Tibial nerve (tissue), 4 donors: Measurements from ENCODE around the gene SMIM7. TPM values are rescaled to one million over a fixed set of nuclear protein-coding genes. Genes with fewer than 3 reads are reported as not detected.

Source experiments
- DNase-seq, 2 donors: peaks; one replicate each; pipeline ENCODE4 v3.0.0-alpha.2; 2019; ENCODE audit warnings: low spot score in 2 of 2
- H3K27ac ChIP-seq, 4 donors: fragments of 200-600 bp; sonication (generic) in 3 of 4; one replicate each; pipeline ENCODE4 v1.5.1; 2017 to 2019; ENCODE audit warnings: mild to moderate bottlenecking in 1 of 4
- H3K27me3 ChIP-seq, 2 donors: fragments of 200-600 bp; sonication (generic) in 1 of 2; one replicate each; pipeline versions ENCODE4 v1.5.1 to v1.6.0; 2017 to 2019
- H3K36me3 ChIP-seq, 3 donors: fragments of 200-600 bp; sonication (generic); one replicate each; pipeline ENCODE4 v1.5.1; 2018 to 2019
- H3K4me1 ChIP-seq, 4 donors: fragments of 200-600 bp; sonication (generic) in 3 of 4; one replicate each; pipeline ENCODE4 v1.5.1; 2017 to 2019
- H3K4me3 ChIP-seq, 4 donors: fragments of 200-600 bp; sonication (generic) in 3 of 4; one replicate each; pipeline ENCODE4 v1.5.1; 2017 to 2019; ENCODE audit warnings: mild to moderate bottlenecking in 1 of 4, moderate library complexity in 1 of 4
- H3K9me3 ChIP-seq, 4 donors: fragments of 200-600 bp; sonication (generic) in 3 of 4; one replicate each; pipeline ENCODE4 v1.5.1; 2017 to 2019
- EP300 ChIP-seq, 2 donors: sonication (generic); formaldehyde crosslinking; IDR thresholded peaks; one replicate each; pipeline ENCODE4 v1.6.1; 2017; ENCODE audit warnings: antibody characterized with exemption in 2 of 2, mild to moderate bottlenecking in 1 of 2
- POLR2A ChIP-seq, 2 donors: fragments of 450-650 bp; IDR thresholded peaks; one replicate each; pipeline ENCODE4 v1.6.1; 2017; ENCODE audit warnings: antibody characterized with exemption in 2 of 2, mild to moderate bottlenecking in 2 of 2, moderate library complexity in 2 of 2
- WGBS, 2 donors: methylation state at CpG; one replicate each; pipeline ENCODE4 v1.1.5; 2018; 5-methylcytosine and 5-hydroxymethylcytosine counted together
- total RNA-seq, 4 donors: library from RNA; depleted of rRNA; stranded (reverse); fragments of >200 nt; gene quantifications; one replicate each; pipeline ENCODE4 v1.1.0, GENCODE V29; 2016
- TF ChIP-seq, protein P1 (sequence below), 5 experiments: fragments of 200-600 bp in 3 of 5; fragments of 450-650 bp in 2 of 5; sonication (generic) in 3 of 5; IDR thresholded peaks; one replicate each; pipeline ENCODE4 v1.5.1; 2016 to 2019; ENCODE audit warnings: antibody characterized with exemption in 5 of 5, mild to moderate bottlenecking in 3 of 5, moderate library complexity in 2 of 5

Gene SMIM7
- total RNA-seq, 4 donors from 2014 or later: 105 to 175 (median 132) TPM

DNA sequence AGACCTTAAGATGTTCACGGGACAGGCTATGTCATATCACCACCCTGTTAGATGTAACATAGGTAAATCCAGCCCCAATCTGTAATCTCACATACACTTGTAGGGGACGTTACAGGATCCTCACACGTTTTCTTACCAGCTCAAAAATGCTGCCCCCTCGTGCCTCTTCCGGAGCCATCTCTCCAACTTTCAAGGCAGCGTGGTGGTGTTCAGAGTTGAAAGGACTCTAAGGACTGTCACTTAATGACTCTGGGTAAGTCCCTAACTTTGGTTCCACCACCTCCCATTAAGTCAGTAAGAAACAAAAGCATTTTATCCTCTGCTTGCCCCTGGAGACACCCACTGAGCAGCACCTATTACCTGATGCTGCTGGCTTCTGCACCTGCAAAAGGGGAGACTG lies 36.4 kb downstream of the SMIM7 start:
- Histone ChIP-seq H3K27me3 (no peaks in the 10 kb centered on the region), H3K36me3 (peaks cover 0 to 12% (median 0%) of the 10 kb centered on the region in 3 donors), H3K27ac (no peak overlapping the region), H3K9me3 (no peaks in the 10 kb centered on the region), H3K4me1 (peaks cover 0 to 80% (median 23%) of the 10 kb centered on the region in 4 donors), H3K4me3 (no peak overlapping the region)
- TF ChIP-seq, protein P1, sequence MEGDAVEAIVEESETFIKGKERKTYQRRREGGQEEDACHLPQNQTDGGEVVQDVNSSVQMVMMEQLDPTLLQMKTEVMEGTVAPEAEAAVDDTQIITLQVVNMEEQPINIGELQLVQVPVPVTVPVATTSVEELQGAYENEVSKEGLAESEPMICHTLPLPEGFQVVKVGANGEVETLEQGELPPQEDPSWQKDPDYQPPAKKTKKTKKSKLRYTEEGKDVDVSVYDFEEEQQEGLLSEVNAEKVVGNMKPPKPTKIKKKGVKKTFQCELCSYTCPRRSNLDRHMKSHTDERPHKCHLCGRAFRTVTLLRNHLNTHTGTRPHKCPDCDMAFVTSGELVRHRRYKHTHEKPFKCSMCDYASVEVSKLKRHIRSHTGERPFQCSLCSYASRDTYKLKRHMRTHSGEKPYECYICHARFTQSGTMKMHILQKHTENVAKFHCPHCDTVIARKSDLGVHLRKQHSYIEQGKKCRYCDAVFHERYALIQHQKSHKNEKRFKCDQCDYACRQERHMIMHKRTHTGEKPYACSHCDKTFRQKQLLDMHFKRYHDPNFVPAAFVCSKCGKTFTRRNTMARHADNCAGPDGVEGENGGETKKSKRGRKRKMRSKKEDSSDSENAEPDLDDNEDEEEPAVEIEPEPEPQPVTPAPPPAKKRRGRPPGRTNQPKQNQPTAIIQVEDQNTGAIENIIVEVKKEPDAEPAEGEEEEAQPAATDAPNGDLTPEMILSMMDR (IDR thresholded peaks at IDR 0.05): no peak
- TF ChIP-seq POLR2A (IDR thresholded peaks at IDR 0.05) (no peak), EP300 (IDR thresholded peaks at IDR 0.05) (no peak)
- DNase-seq: no peak
- 82 to 89% methylated on average over 6 of the region's 6 CpGs for WGBS, 2 donors

DNA sequence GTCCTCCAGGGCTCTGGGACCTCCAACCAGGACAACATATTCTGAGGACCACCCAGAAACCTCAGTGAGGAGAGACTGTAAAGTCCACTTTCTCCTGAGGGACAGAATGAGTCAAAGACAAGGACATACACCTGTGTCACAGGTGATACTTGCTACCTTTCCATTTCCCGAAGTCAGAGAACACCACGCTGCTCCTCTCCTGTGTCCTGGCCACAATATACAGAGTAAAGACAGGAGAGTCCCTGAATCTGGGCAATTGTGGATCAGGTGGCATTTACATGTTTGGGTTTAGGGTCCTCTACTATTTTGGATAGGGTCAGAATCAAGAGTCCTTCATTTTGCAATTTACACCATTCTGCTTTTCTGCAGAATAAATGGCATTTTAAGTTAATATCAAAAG lies 36.9 kb downstream of the SMIM7 start:
- WGBS, 2 donors: 88 to 96% methylated on average over 2 of the region's 2 CpGs
- H3K4me1 ChIP-seq: peaks cover 0 to 85% (median 23%) of the 10 kb centered on the region in 4 donors
- H3K36me3 ChIP-seq: peaks cover 0 to 12% (median 0%) of the 10 kb centered on the region in 3 donors
- no peak for DNase-seq
- H3K27ac ChIP-seq: no peak overlapping the region
- H3K4me3 ChIP-seq: no peak overlapping the region
- H3K27me3 ChIP-seq: no peaks in the 10 kb centered on the region
- no peaks in the 10 kb centered on the region for H3K9me3 ChIP-seq
- TF ChIP-seq, protein P1 (IDR thresholded peaks at IDR 0.05): no peak
- no peak for TF ChIP-seq EP300 (IDR thresholded peaks at IDR 0.05)
- TF ChIP-seq POLR2A (IDR thresholded peaks at IDR 0.05): no peak

DNA sequence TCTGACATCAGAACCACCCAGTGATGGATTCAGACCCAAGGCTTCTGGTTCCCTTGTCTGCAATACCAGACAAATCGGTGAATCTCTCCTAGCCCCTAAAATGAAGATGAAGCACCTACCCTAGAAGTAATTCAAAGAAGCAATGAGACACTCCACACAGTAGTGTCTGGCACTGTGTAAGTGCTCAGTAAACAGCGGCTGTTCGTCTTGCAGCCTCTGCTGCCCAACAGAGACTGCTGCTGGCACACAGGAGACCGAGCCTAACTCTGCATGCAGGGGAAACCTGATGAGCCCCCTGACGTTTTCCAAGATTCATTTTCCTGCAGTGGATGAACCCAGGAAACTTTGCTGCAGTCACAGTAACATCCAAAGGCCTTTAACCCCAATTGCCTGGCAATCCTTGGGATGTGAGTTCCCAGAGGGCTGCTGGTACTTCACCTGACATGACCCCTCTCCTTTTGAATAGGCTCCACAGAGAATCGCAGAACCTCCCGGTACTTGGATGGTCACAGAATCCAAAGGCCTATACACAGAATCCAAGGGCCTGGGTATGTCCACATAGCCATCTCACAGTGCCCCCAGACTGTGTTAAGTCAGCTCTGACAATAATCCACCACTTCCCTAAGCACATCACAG lies 38.7 kb downstream of the SMIM7 start:
- DNase-seq: no peak
- Histone ChIP-seq H3K27ac (peak overlapping the region in 1 of 4 donors; percentile 28), H3K27me3 (no peaks in the 10 kb centered on the region), H3K9me3 (no peaks in the 10 kb centered on the region), H3K4me1 (peaks cover 0 to 91% (median 15%) of the 10 kb centered on the region in 4 donors), H3K4me3 (no peak overlapping the region), H3K36me3 (peaks cover 0 to 12% (median 0%) of the 10 kb centered on the region in 3 donors)
- TF ChIP-seq POLR2A (IDR thresholded peaks at IDR 0.05) (no peak), EP300 (IDR thresholded peaks at IDR 0.05) (no peak)
- TF ChIP-seq, protein P1 (IDR thresholded peaks at IDR 0.05): no peak
- WGBS, 2 donors: 48 to 61% methylated on average over 7 of the region's 7 CpGs

DNA sequence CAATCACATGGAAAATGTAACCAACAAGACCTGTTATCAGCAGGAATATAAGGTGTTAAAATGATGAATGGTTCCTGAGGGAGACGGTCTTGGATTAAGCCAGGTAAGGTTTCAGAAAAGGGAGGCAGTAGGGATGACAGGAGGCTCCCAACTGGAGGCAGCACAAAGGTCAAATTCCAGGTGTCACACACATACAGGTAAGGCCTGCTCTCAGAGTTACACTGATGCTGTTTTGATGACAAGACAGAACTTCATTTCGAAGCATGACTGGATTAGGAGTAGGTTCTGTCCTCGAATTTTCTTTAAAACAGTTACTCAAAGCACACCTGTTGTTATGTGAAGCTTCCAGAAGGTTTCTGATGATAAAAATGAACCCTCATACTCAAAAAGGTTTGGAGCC lies 39.4 kb downstream of the SMIM7 start:
- TF ChIP-seq POLR2A (IDR thresholded peaks at IDR 0.05) (no peak), EP300 (IDR thresholded peaks at IDR 0.05) (no peak)
- TF ChIP-seq, protein P1 (IDR thresholded peaks at IDR 0.05): no peak
- peaks cover 0 to 12% (median 0%) of the 10 kb centered on the region in 3 donors for H3K36me3 ChIP-seq
- H3K4me3 ChIP-seq: no peak overlapping the region
- 81 to 84% methylated on average over 3 of the region's 3 CpGs for WGBS, 2 donors
- DNase-seq: no peak
- H3K27me3 ChIP-seq: no peaks in the 10 kb centered on the region
- H3K27ac ChIP-seq: no peak overlapping the region
- no peaks in the 10 kb centered on the region for H3K9me3 ChIP-seq
- peaks cover 0 to 87% (median 11%) of the 10 kb centered on the region in 4 donors for H3K4me1 ChIP-seq

DNA sequence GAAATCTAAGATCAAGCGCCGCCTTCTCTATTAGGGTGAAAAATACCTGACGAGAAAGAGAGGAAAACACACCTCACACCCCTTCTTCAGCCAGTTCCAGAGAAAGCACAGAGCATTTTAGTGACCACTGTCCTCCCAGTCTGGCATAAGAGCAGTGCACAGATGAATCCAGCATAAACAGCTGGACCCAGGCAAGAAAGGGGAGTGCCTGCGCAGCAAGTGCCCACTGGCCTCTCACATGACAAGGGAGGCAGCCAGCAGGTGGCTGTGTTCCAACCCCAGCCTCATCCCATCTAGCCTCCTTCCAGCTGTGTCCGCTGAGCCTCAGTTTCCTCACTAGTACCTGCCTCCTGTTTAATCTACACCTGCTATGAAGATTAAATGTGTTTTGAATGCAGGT lies 39.9 kb downstream of the SMIM7 start:
- TF ChIP-seq POLR2A (IDR thresholded peaks at IDR 0.05) (no peak), EP300 (IDR thresholded peaks at IDR 0.05) (no peak)
- TF ChIP-seq, protein P1 (IDR thresholded peaks at IDR 0.05): no peak
- no peak for DNase-seq
- no peaks in the 10 kb centered on the region for H3K9me3 ChIP-seq
- H3K36me3 ChIP-seq: peaks cover 0 to 12% (median 0%) of the 10 kb centered on the region in 3 donors
- no peaks in the 10 kb centered on the region for H3K27me3 ChIP-seq
- 80 to 81% methylated on average over 5 of the region's 5 CpGs for WGBS, 2 donors
- peaks cover 0 to 87% (median 11%) of the 10 kb centered on the region in 4 donors for H3K4me1 ChIP-seq
- H3K27ac ChIP-seq: no peak overlapping the region
- H3K4me3 ChIP-seq: no peak overlapping the region
